IMR-90 (cell line): ENCODE measurements around the gene CHRNG. TPM values are rescaled to one million over a fixed set of nuclear protein-coding genes. Genes with fewer than 3 reads are reported as not detected.

Experiments
- ATAC-seq: fragments of 200-7000 bp; cut with Tn5 transposase; 2 replicates; pipeline ENCODE4 v1.9.1; 2020; ENCODE audit warnings: low read depth, mild to moderate bottlenecking, moderate library complexity
- BruUV-seq: library from RNA; stranded (reverse); fragments of 400-500 nt; replicated peaks from 2 replicates; lab custom pipeline; 2021; lab: Mats Ljungman, UMichigan
- CTCF ChIA-PET: fragments of 300-600 bp; formaldehyde crosslinking; extraction: SDS; loops from one replicate; lab custom pipeline; 2021; ENCODE audit warnings: antibody characterized with exemption; lab: Yijun Ruan, JAX
- POLR2A ChIA-PET: fragments of 300-600 bp; sonication (Branson Sonifier 250); formaldehyde crosslinking; loops from one replicate; lab custom pipeline; 2022; ENCODE audit warnings: antibody characterized with exemption; ENCODE audit not compliant: unreplicated experiment; lab: Charles Lee
- DNase-seq: peaks from one replicate; pipeline ENCODE4 v3.0.0; 2013
- H2AFZ ChIP-seq: replicated peaks from 2 replicates; pipeline ENCODE3; 2013; ENCODE audit warnings: low read length, mild to moderate bottlenecking; ENCODE audit not compliant: poor library complexity
- H2AK5ac ChIP-seq: 2 replicates; pipeline ENCODE4 v1.6.1; 2013; ENCODE audit warnings: low read depth, low read length, inconsistent platforms
- H2AK9ac ChIP-seq: replicated peaks from 2 replicates; pipeline ENCODE3; 2013; ENCODE audit warnings: mild to moderate bottlenecking, low read depth, low read length, moderate library complexity; ENCODE audit not compliant: poor library complexity
- H2BK120ac ChIP-seq: 2 replicates; pipeline ENCODE4 v1.6.1; 2013; ENCODE audit warnings: low read depth, low read length, inconsistent platforms
- H2BK15ac ChIP-seq: 3 replicates; pipeline ENCODE4 v1.6.1; 2013; ENCODE audit warnings: low read depth, low read length, inconsistent platforms
- H2BK20ac ChIP-seq: 2 replicates; pipeline ENCODE4 v1.6.1; 2013; ENCODE audit warnings: low read depth, mild to moderate bottlenecking, inconsistent platforms, low read length, moderate library complexity
- H2BK5ac ChIP-seq: 2 replicates; pipeline ENCODE4 v1.6.1; 2013; ENCODE audit warnings: mild to moderate bottlenecking, low read depth, low read length, inconsistent platforms; ENCODE audit not compliant: poor library complexity, severe bottlenecking
- H3K14ac ChIP-seq: replicated peaks from 2 replicates; pipeline ENCODE4 v1.6.1; 2013; ENCODE audit warnings: low read depth, low read length, inconsistent platforms
- H3K18ac ChIP-seq: 2 replicates; pipeline ENCODE4 v1.6.1; 2013; ENCODE audit warnings: low read depth, low read length, control low read depth
- H3K23ac ChIP-seq: 2 replicates; pipeline ENCODE4 v1.6.1; 2013; ENCODE audit warnings: low read depth, low read length, inconsistent platforms
- H3K27ac ChIP-seq: 2 replicates; pipeline ENCODE4 v1.5.1; 2013; ENCODE audit warnings: mild to moderate bottlenecking, control low read depth, low read length; ENCODE audit not compliant: insufficient read depth
- H3K27me3 ChIP-seq: 2 replicates; pipeline ENCODE4 v1.6.1; 2013; ENCODE audit warnings: low read length; ENCODE audit not compliant: control insufficient read depth, insufficient read depth
- H3K36me3 ChIP-seq: 2 replicates; pipeline ENCODE4 v1.6.1; 2013; ENCODE audit warnings: low read length, mixed read lengths; ENCODE audit not compliant: control insufficient read depth, insufficient read depth
- H3K4ac ChIP-seq: 2 replicates; pipeline ENCODE4 v1.6.1; 2013; ENCODE audit warnings: low read depth, low read length, inconsistent platforms
- H3K4me1 ChIP-seq: 2 replicates; pipeline ENCODE4 v1.6.1; 2013; ENCODE audit warnings: low read length, mixed read lengths; ENCODE audit not compliant: control insufficient read depth, insufficient read depth
- H3K4me2 ChIP-seq: 2 replicates; pipeline ENCODE4 v1.6.1; 2013; ENCODE audit warnings: low read depth, mild to moderate bottlenecking, control low read depth, low read length, moderate library complexity
- H3K4me3 ChIP-seq: 2 replicates; pipeline ENCODE4 v1.5.1; 2013; ENCODE audit warnings: low read depth, mild to moderate bottlenecking, control low read depth, low read length, moderate library complexity; ENCODE audit not compliant: insufficient read depth
- H3K56ac ChIP-seq: 2 replicates; pipeline ENCODE4 v1.6.1; 2013; ENCODE audit warnings: low read length, inconsistent platforms; ENCODE audit not compliant: insufficient read depth; ENCODE audit errors: extremely low read depth
- H3K79me1 ChIP-seq, 2 experiments: 2 replicates each; pipeline ENCODE4 v1.6.1; 2013; ENCODE audit warnings: low read length in 2 of 2, inconsistent platforms in 1 of 2, low read depth in 1 of 2
- H3K9ac ChIP-seq: 2 replicates; pipeline ENCODE4 v1.6.1; 2013; ENCODE audit warnings: low read depth, low read length, control low read depth
- H3K9me1 ChIP-seq: 2 replicates; pipeline ENCODE4 v1.6.1; 2013; ENCODE audit warnings: low read length, inconsistent platforms; ENCODE audit not compliant: insufficient read depth
- H3K9me3 ChIP-seq: 2 replicates; pipeline ENCODE4 v1.6.1; 2013; ENCODE audit warnings: low read length; ENCODE audit not compliant: control insufficient read depth, insufficient read depth
- H4K20me1 ChIP-seq: 2 replicates; pipeline ENCODE4 v1.6.1; 2013; ENCODE audit warnings: low read length, inconsistent platforms; ENCODE audit not compliant: insufficient read depth
- H4K5ac ChIP-seq: 2 replicates; pipeline ENCODE4 v1.6.1; 2013; ENCODE audit warnings: mild to moderate bottlenecking, low read depth, low read length, control low read depth
- H4K8ac ChIP-seq, 2 experiments: 2 replicates each; pipeline ENCODE4 v1.6.1; 2013; ENCODE audit warnings: low read depth in 2 of 2, low read length in 2 of 2, control low read depth in 1 of 2, inconsistent platforms in 1 of 2
- H4K91ac ChIP-seq: 2 replicates; pipeline ENCODE4 v1.6.1; 2013; ENCODE audit warnings: low read depth, low read length, inconsistent platforms; ENCODE audit not compliant: insufficient read depth
- RAD21 ChIP-seq: IDR thresholded peaks from 2 replicates; pipeline ENCODE4 v1.6.1; 2012; ENCODE audit warnings: low read length, improper control_type of control experiment
- WGBS, 2 experiments: methylation state at CpG; one replicate each; pipeline versions ENCODE4 v1.1.5 to v1.1.7; 2013; ENCODE audit warnings: missing lambda C conversion rate in 2 of 2; ENCODE audit not compliant: insufficient read length in 1 of 2; ENCODE audit errors: extremely low coverage in 2 of 2; 5-methylcytosine and 5-hydroxymethylcytosine counted together
- dilution Hi-C: fragments of 300-500 bp; cut with HindIII; formaldehyde crosslinking; loops from one replicate; pipeline ENCODE4 v1.14.3; 2018; ENCODE audit warnings: low sequenced_read_pairs; ENCODE audit not compliant: unreplicated experiment
- in situ Hi-C: fragments of 300-500 bp; cut with MboI; formaldehyde crosslinking; loops from 3 replicates; pipeline ENCODE4 v1.14.3; 2019; ENCODE audit warnings: low sequenced_read_pairs, inconsistent platforms, mixed read lengths
- intact Hi-C: fragments of 100-400 bp; cut with micrococcal nuclease; formaldehyde crosslinking; loops from 2 replicates; pipeline ENCODE4 v1.10.0; 2022
- polyA plus RNA-seq, 3 experiments: library from polyadenylated mRNA; depleted of rRNA; stranded (reverse); fragments of >200 nt; gene quantifications; 2 replicates each; pipeline ENCODE4 v1.2.3, GENCODE V29; 2012; ENCODE audit warnings: low replicate concordance in 1 of 3
- total RNA-seq: library from RNA; depleted of rRNA; stranded (reverse); fragments of >200 nt; gene quantifications from 2 replicates; pipeline ENCODE4 v1.2.3, GENCODE V29; 2012
- TF ChIP-seq, protein P1 (sequence below): conservative IDR thresholded peaks from 2 replicates; pipeline ENCODE4 v1.5.1; 2012; ENCODE audit warnings: mild to moderate bottlenecking, low read depth, low read length, improper control_type of control experiment
- TF ChIP-seq, protein P2 (sequence below): fragments of 150-350 bp; IDR thresholded peaks from 2 replicates; pipeline ENCODE4 v1.6.1; 2017; ENCODE audit warnings: mild to moderate bottlenecking, antibody characterized with exemption, low read length, low read depth

CHRNG gene
- total and polyA plus RNA-seq, 2 of the 4 experiments (the other 2 are of a cell fraction): not detected

DNA sequence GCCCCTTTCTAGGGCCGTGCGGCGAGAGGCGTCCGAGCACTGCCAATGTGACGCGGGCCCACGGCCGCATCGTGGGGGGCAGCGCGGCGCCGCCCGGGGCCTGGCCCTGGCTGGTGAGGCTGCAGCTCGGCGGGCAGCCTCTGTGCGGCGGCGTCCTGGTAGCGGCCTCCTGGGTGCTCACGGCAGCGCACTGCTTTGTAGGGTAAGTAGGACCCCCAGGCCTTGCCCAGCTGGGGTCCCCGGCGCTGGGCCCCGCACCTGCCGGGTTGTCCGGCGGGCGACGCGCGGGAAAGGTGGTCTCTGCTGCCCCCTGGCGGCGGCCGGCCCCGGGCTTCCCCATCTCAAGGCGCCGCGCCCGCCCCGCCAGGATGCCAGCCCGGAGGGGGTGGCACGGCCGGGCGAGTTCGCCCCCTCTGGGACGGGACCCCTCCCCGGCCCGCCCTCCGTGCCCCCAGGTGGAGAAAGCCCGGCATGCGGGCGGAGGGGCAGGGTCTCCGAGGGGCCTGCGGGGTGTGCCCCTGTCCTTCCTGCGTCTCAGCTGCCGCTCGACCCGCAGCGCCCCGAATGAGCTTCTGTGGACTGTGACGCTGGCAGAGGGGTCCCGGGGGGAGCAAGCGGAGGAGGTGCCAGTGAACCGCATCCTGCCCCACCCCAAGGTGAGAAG is 17.4 kb upstream of the CHRNG start:
- WGBS, 2 experiments: 3% methylated on average over 19 of the region's 66 CpGs; no CpG with 5 or more reads in 1 of the 2 experiments

More for the DNA sequence above, 17.4 kb upstream of the CHRNG start:
- Histone ChIP-seq H3K36me3 (no peaks in the 10 kb centered on the region), H3K79me1 (no peaks in the 10 kb centered on the region), H3K4me2 (no peak overlapping the region), H2AK9ac (no peak overlapping the region), H2BK120ac (no peak overlapping the region), H3K9me1 (no peaks in the 10 kb centered on the region), H4K91ac (no peak overlapping the region), H2BK15ac (no peak overlapping the region), H2AFZ (peak overlapping the region; percentile 77), H3K14ac (no peak overlapping the region), H3K4me1 (no peaks in the 10 kb centered on the region), H3K27me3 (peaks cover 73% of the 10 kb centered on the region), H3K27ac (no peak overlapping the region), H4K20me1 (no peaks in the 10 kb centered on the region), H2BK5ac (no peak overlapping the region), H3K9ac (no peak overlapping the region), H3K9me3 (no peaks in the 10 kb centered on the region), H4K5ac (no peak overlapping the region), H3K18ac (no peak overlapping the region), H2AK5ac (no peak overlapping the region), H4K8ac (no peak overlapping the region), H3K56ac (no peak overlapping the region), H3K23ac (no peak overlapping the region), H3K4ac (no peak overlapping the region), H2BK20ac (no peak overlapping the region), H3K4me3 (no peak overlapping the region)
- ATAC-seq (peak; percentile 75), DNase-seq (no peak)
- no TSS peak for BruUV-seq
- dilution Hi-C loops (no loop called here), in situ Hi-C loops (no loop called here), intact Hi-C loops (loop anchor here (1.0 kb wide), 1 partner anchor 75 kb away; no protein-coding TSS in a partner anchor)
- TF ChIP-seq RAD21: peak; percentile 72
- TF ChIP-seq, protein P1, sequence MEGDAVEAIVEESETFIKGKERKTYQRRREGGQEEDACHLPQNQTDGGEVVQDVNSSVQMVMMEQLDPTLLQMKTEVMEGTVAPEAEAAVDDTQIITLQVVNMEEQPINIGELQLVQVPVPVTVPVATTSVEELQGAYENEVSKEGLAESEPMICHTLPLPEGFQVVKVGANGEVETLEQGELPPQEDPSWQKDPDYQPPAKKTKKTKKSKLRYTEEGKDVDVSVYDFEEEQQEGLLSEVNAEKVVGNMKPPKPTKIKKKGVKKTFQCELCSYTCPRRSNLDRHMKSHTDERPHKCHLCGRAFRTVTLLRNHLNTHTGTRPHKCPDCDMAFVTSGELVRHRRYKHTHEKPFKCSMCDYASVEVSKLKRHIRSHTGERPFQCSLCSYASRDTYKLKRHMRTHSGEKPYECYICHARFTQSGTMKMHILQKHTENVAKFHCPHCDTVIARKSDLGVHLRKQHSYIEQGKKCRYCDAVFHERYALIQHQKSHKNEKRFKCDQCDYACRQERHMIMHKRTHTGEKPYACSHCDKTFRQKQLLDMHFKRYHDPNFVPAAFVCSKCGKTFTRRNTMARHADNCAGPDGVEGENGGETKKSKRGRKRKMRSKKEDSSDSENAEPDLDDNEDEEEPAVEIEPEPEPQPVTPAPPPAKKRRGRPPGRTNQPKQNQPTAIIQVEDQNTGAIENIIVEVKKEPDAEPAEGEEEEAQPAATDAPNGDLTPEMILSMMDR: peak; percentile 70
- TF ChIP-seq, protein P2, sequence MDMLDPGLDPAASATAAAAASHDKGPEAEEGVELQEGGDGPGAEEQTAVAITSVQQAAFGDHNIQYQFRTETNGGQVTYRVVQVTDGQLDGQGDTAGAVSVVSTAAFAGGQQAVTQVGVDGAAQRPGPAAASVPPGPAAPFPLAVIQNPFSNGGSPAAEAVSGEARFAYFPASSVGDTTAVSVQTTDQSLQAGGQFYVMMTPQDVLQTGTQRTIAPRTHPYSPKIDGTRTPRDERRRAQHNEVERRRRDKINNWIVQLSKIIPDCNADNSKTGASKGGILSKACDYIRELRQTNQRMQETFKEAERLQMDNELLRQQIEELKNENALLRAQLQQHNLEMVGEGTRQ: no peak
- ChIA-PET CTCF (interaction anchor here (1.8 kb wide), 1 partner anchor 75 kb away, joined by 4 read pairs; no protein-coding TSS in a partner anchor), POLR2A (no interaction called here)
